AG09309 (cell line): Measurements from ENCODE around the gene GRID1.

Experiments
- DNase-seq: peaks from one replicate; pipeline ENCODE4 v3.0.0-alpha.2; 2010; ENCODE audit warnings: low read depth
- H3K4me3 ChIP-seq: 2 replicates; pipeline ENCODE4 v1.5.1; 2011; ENCODE audit warnings: mild to moderate bottlenecking, low read depth, low read length, moderate library complexity; ENCODE audit not compliant: control insufficient read depth
- TF ChIP-seq, protein P1 (sequence below): IDR thresholded peaks from 2 replicates; pipeline ENCODE4 v1.5.1; 2011; ENCODE audit warnings: mild to moderate bottlenecking, low read depth, low read length, inconsistent platforms; ENCODE audit not compliant: insufficient read depth, control insufficient read depth; ENCODE audit errors: missing control alignments

GRID1 gene

DNA sequence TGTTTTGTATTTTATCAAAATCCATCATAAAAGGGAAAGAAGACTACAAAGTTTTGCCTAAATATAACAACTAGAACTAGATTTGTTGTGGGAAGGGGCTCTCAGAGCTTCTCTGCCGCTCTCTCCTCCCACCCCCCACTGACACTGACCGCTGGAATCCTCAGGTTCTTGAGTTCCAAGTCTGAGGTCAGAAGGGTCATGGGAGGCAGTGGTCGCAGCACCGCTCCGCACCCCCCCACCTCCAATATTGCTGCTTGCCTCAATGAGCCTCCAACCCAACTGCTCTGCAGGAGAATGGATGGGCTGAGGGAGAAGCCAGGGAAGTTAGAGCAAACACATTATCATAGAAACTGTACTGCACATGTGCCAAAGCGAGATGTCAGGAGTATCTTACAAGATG is 359.4 kb downstream of the GRID1 start:
- TF ChIP-seq, protein P1, sequence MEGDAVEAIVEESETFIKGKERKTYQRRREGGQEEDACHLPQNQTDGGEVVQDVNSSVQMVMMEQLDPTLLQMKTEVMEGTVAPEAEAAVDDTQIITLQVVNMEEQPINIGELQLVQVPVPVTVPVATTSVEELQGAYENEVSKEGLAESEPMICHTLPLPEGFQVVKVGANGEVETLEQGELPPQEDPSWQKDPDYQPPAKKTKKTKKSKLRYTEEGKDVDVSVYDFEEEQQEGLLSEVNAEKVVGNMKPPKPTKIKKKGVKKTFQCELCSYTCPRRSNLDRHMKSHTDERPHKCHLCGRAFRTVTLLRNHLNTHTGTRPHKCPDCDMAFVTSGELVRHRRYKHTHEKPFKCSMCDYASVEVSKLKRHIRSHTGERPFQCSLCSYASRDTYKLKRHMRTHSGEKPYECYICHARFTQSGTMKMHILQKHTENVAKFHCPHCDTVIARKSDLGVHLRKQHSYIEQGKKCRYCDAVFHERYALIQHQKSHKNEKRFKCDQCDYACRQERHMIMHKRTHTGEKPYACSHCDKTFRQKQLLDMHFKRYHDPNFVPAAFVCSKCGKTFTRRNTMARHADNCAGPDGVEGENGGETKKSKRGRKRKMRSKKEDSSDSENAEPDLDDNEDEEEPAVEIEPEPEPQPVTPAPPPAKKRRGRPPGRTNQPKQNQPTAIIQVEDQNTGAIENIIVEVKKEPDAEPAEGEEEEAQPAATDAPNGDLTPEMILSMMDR = no peak
- H3K4me3 ChIP-seq = no peak overlapping the region
- no peak for DNase-seq

GRCh38 chr10:86004337-86004736 is 362.3 kb downstream of the GRID1 start:
- TF ChIP-seq, protein P1 = no peak
- H3K4me3 ChIP-seq = no peak overlapping the region
- no peak for DNase-seq

DNA sequence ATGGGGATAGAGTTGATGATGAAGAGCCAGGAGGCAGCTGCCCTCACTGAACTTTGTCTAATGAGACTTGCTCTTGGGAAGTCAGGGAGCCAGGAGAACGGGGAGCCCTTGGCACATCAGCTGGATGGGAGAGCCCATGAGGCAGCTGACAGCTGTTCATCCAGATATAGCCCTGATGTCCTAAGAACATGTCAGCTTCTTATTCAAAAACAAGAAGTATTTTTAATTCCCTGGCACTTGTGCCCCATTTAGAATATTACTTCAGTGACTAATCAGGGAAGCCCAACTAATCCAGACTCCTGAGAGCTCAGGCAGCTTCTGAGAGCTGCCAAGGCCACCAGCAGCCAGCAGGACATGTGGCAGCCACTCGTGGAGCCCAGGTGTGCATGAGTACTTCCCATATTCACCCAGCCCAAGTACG is 363.4 kb downstream of the GRID1 start:
- DNase-seq = no peak
- H3K4me3 ChIP-seq = no peak overlapping the region
- TF ChIP-seq, protein P1 = no peak

GRCh38 chr10:86001521-86001920 is 365.1 kb downstream of the GRID1 start:
- TF ChIP-seq, protein P1 = no peak
- DNase-seq = no peak
- H3K4me3 ChIP-seq = no peak overlapping the region

- DNase-seq = no peak
- no peak overlapping the region for H3K4me3 ChIP-seq
- TF ChIP-seq, protein P1 = no peak
Observed at GRCh38 chr10:85997544-85997943, 369.1 kb downstream of the GRID1 start.

DNA sequence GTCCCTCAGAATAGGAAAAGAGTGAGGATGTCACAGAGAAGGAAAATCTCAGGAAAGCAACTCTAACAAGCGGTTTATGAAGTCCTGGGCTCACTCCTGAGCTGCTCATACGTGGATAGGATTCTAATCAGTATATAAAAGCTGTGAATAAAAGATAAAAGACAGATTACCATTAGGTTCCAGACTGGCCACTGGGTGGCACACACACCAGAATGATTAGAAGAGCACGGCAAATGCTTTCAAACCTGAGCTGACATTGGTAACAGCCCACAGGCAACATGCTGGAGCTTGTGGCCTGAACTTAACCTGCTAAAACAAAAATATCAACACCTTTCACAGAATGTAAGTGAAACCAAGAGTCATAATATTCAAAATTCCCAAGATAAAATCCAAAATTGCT is 370.8 kb downstream of the GRID1 start:
- no peak overlapping the region for H3K4me3 ChIP-seq
- DNase-seq = no peak
- TF ChIP-seq, protein P1 = no peak
